MM.1S (cell line): ENCODE results near the gene GUCA2A.

Source experiments
- DNase-seq: peaks from one replicate; pipeline ENCODE4 v3.0.0-alpha.2; 2015
- H2AFZ ChIP-seq: fragments of 300-600 bp; sonication (generic); 2 replicates; pipeline ENCODE4 v1.6.0; 2016; ENCODE audit warnings: antibody characterized with exemption, low read length
- H3F3A ChIP-seq: fragments of 300-600 bp; sonication (generic); 2 replicates; pipeline ENCODE4 v1.6.1; 2016; ENCODE audit warnings: mild to moderate bottlenecking, antibody characterized with exemption, low read length, moderate library complexity, mixed read lengths; ENCODE audit not compliant: insufficient read depth
- H3K27ac ChIP-seq: fragments of 300-600 bp; sonication (generic); 2 replicates; pipeline ENCODE4 v1.5.1; 2016; ENCODE audit warnings: mild to moderate bottlenecking, low read length
- H3K27me3 ChIP-seq: fragments of 300-600 bp; sonication (generic); replicated peaks from 2 replicates; pipeline ENCODE4 v1.6.0; 2016; ENCODE audit warnings: low read length; ENCODE audit not compliant: insufficient read depth
- H3K36me3 ChIP-seq: fragments of 300-600 bp; sonication (generic); replicated peaks from 2 replicates; pipeline ENCODE4 v1.6.1; 2016; ENCODE audit warnings: mild to moderate bottlenecking, low read length, mixed read lengths; ENCODE audit not compliant: insufficient read depth
- H3K4me1 ChIP-seq: fragments of 300-600 bp; sonication (generic); 2 replicates; pipeline ENCODE4 v1.6.1; 2016; ENCODE audit warnings: low read length, mixed read lengths
- H3K4me2 ChIP-seq: fragments of 300-600 bp; sonication (generic); 2 replicates; pipeline ENCODE4 v1.6.0; 2016; ENCODE audit warnings: low read depth, low read length
- H3K4me3 ChIP-seq: fragments of 300-600 bp; sonication (generic); 2 replicates; pipeline ENCODE4 v1.5.1; 2016; ENCODE audit warnings: low read length, mixed read lengths
- H3K79me2 ChIP-seq: fragments of 300-600 bp; sonication (generic); 2 replicates; pipeline ENCODE4 v1.6.1; 2016; ENCODE audit warnings: mixed run types, low read length, mixed read lengths
- H3K9ac ChIP-seq: fragments of 300-600 bp; sonication (generic); 2 replicates; pipeline ENCODE4 v1.6.1; 2016; ENCODE audit warnings: low read length, mixed read lengths
- H3K9me2 ChIP-seq: fragments of 300-600 bp; sonication (generic); replicated peaks from 2 replicates; pipeline ENCODE4 v1.6.1; 2016; ENCODE audit warnings: mild to moderate bottlenecking, low read length, mixed read lengths; ENCODE audit not compliant: insufficient read depth
- H3K9me3 ChIP-seq: fragments of 300-600 bp; sonication (generic); replicated peaks from 2 replicates; pipeline ENCODE4 v1.6.1; 2016; ENCODE audit warnings: mild to moderate bottlenecking, low read length, mixed read lengths; ENCODE audit not compliant: insufficient read depth
- H4K20me1 ChIP-seq: fragments of 300-600 bp; sonication (generic); 2 replicates; pipeline ENCODE4 v1.6.1; 2016; ENCODE audit warnings: mild to moderate bottlenecking, low read length, moderate library complexity, mixed read lengths; ENCODE audit not compliant: insufficient read depth
- EZH2 ChIP-seq: fragments of 300-600 bp; sonication (generic); optimal IDR thresholded peaks from 2 replicates; pipeline ENCODE3; 2017; ENCODE audit warnings: low read depth, mild to moderate bottlenecking, antibody characterized with exemption, low read length, mixed read lengths
- EZH2phosphoT487 ChIP-seq: fragments of 300-600 bp; sonication (generic); IDR thresholded peaks from 2 replicates; pipeline ENCODE4 v1.6.1; 2018; ENCODE audit warnings: antibody characterized with exemption, low read length
- TF ChIP-seq, protein P1 (sequence below): fragments of 300-600 bp; sonication (generic); IDR thresholded peaks from 2 replicates; pipeline ENCODE4 v1.5.1; 2016; ENCODE audit warnings: antibody characterized with exemption, low read length, mixed read lengths

The GUCA2A gene

DNA sequence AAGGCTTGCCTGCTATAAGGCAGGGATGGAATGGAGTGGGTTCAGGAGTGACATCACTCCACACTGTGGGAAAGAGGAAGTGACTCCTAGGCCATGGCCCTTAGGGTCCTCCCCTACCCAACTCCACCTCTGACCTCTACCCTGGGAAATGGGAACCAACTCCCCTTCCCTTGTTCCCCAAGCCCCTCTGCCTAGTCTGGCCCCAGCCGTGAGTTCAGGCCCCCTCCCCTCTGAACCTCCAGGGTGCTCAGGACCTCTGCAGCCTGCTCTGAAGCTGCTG lies 3.8 kb upstream of the GUCA2A start:
- Histone ChIP-seq H3K4me2 (no peak overlapping the region), H3K27ac (no peak overlapping the region), H3K4me3 (no peak overlapping the region), H3K36me3 (no peaks in the 10 kb centered on the region), H2AFZ (no peak overlapping the region), H3K9ac (no peak overlapping the region), H3K9me2 (no peaks in the 10 kb centered on the region), H3K9me3 (no peaks in the 10 kb centered on the region), H3K4me1 (no peaks in the 10 kb centered on the region), H3K79me2 (no peaks in the 10 kb centered on the region), H4K20me1 (no peaks in the 10 kb centered on the region), H3F3A (no peaks in the 10 kb centered on the region), H3K27me3 (no peaks in the 10 kb centered on the region)
- DNase-seq, result no peak
- no peak for TF ChIP-seq EZH2phosphoT487
- TF ChIP-seq, protein P1, sequence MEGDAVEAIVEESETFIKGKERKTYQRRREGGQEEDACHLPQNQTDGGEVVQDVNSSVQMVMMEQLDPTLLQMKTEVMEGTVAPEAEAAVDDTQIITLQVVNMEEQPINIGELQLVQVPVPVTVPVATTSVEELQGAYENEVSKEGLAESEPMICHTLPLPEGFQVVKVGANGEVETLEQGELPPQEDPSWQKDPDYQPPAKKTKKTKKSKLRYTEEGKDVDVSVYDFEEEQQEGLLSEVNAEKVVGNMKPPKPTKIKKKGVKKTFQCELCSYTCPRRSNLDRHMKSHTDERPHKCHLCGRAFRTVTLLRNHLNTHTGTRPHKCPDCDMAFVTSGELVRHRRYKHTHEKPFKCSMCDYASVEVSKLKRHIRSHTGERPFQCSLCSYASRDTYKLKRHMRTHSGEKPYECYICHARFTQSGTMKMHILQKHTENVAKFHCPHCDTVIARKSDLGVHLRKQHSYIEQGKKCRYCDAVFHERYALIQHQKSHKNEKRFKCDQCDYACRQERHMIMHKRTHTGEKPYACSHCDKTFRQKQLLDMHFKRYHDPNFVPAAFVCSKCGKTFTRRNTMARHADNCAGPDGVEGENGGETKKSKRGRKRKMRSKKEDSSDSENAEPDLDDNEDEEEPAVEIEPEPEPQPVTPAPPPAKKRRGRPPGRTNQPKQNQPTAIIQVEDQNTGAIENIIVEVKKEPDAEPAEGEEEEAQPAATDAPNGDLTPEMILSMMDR, result no peak
- TF ChIP-seq EZH2, result no peak

DNA sequence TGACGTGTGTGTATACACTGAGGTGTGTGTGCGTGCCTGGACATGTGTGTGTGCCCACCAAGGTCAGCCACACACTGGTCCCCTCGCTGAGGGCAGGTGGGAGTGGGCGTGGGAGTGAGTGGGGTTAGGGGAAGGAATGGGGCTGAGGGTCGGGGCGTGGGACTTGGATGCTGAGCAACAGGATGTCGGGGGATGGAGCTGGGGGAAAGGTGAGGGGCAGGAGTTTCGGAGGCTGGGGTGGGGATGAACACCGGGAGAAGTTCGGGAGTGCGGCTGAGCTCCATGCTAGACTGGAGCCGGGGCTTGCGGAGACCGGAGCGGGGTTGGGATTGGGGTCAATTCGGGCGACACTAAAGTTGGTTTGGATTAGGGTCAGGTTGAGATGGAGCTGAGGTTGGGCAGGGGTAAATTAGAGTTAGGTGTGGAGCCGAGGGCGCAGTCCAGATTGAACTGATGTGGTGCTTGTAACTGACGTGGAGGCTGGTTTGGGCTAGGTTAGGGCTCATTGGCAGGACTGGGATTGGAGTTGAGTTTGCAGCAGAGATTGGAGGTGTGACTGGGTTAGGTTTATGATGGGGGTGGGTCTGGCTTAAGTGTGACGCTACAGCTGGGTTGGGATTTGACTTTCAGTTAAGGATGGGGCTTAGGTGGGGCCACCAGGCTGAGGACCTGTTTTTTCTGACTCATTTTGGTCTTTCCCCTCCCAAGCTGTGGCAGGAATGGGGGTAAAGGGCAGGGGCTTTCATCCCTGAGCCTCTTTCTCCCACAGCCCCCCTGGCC lies 3.3 kb upstream of the GUCA2A start:
- no peaks in the 10 kb centered on the region for H3K27me3 ChIP-seq
- H3K27ac ChIP-seq, result no peak overlapping the region
- H3K9ac ChIP-seq, result no peak overlapping the region
- H3F3A ChIP-seq, result no peaks in the 10 kb centered on the region
- no peak for DNase-seq
- no peaks in the 10 kb centered on the region for H3K36me3 ChIP-seq
- H3K4me1 ChIP-seq, result no peaks in the 10 kb centered on the region
- TF ChIP-seq EZH2phosphoT487 (no peak), EZH2 (no peak)
- TF ChIP-seq, protein P1, result no peak
- no peaks in the 10 kb centered on the region for H3K79me2 ChIP-seq
- no peaks in the 10 kb centered on the region for H4K20me1 ChIP-seq
- H3K9me3 ChIP-seq, result no peaks in the 10 kb centered on the region
- no peaks in the 10 kb centered on the region for H3K9me2 ChIP-seq
- H2AFZ ChIP-seq, result no peak overlapping the region
- no peak overlapping the region for H3K4me2 ChIP-seq
- no peak overlapping the region for H3K4me3 ChIP-seq

DNA sequence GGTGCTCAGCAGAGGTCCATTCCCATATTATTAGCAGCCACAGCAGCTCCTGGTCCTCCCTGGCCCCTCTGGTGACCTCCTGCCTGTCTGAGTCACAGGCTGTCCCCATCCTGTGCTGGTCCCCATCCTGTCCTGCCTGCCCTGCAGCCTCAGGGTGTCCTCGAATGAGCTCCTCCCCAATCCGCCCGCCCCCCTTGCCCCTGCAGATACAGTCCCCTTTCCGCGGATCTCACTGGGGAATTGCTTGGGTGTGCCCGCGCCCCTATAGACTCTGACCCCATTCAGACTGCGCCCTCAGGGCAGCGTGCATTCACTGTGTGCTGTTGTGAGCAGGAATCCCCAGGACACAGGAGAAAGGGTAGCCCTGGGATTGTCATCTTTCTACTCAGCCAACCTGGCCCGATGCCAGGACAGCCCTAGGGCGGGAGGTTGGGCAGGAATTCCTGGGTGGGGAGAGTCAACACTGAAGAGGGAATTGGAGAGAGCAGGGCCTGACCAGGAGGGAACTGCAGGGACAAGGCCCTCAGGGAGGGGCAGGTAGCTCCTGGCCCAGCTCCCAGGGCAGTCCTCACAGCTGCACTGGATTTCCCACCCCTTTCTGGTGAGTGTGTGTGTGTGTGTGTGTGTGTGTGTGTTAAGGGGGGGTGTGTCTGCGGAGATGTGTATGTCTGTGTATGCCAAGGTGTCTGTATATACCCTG lies 1.1 kb upstream of the GUCA2A start:
- no peak overlapping the region for H3K4me2 ChIP-seq

More for the DNA sequence above, 1.1 kb upstream of the GUCA2A start:
- Histone ChIP-seq H2AFZ (no peak overlapping the region), H3K36me3 (no peaks in the 10 kb centered on the region), H3K79me2 (no peaks in the 10 kb centered on the region), H3F3A (no peaks in the 10 kb centered on the region), H3K27ac (no peak overlapping the region), H3K9ac (no peak overlapping the region), H4K20me1 (no peaks in the 10 kb centered on the region), H3K4me3 (no peak overlapping the region), H3K9me2 (no peaks in the 10 kb centered on the region), H3K4me1 (no peaks in the 10 kb centered on the region), H3K9me3 (no peaks in the 10 kb centered on the region), H3K27me3 (no peaks in the 10 kb centered on the region)
- TF ChIP-seq EZH2phosphoT487 (no peak), EZH2 (no peak)
- TF ChIP-seq, protein P1, result no peak
- DNase-seq, result no peak
